Fibroblast of gingiva (primary cell): ENCODE results near the gene BIRC6.

Source experiments
- DNase-seq: peaks from one replicate; pipeline ENCODE4 v3.0.0-alpha.2; 2011; ENCODE audit warnings: low read depth

Gene BIRC6

GRCh38 chr2:32372519-32373182 is 15.8 kb downstream of the BIRC6 start:
- DNase-seq: no peak

GRCh38 chr2:32375228-32375892 is 18.5 kb downstream of the BIRC6 start:
- no peak for DNase-seq

- DNase-seq: no peak
Measured at GRCh38 chr2:32376756-32377155, 19.9 kb downstream of the BIRC6 start.

- DNase-seq: no peak
Measured at GRCh38 chr2:32377928-32378327, 21.1 kb downstream of the BIRC6 start.

- DNase-seq: no peak
Measured at GRCh38 chr2:32379352-32379751, 22.5 kb downstream of the BIRC6 start.

- DNase-seq: no peak
Measured at GRCh38 chr2:32383858-32384257, 27.0 kb downstream of the BIRC6 start.

- DNase-seq: peak; percentile 50
Measured at GRCh38 chr2:32384529-32384928, 27.7 kb downstream of the BIRC6 start.

- no peak for DNase-seq
Measured at GRCh38 chr2:32386739-32387138, 29.9 kb downstream of the BIRC6 start.

GRCh38 chr2:32399221-32399620 is 42.4 kb downstream of the BIRC6 start:
- no peak for DNase-seq

- DNase-seq: no peak
Measured at GRCh38 chr2:32402091-32402490, 45.3 kb downstream of the BIRC6 start.

GRCh38 chr2:32403782-32404181 is 47.0 kb downstream of the BIRC6 start:
- DNase-seq: no peak

- no peak for DNase-seq
Measured at GRCh38 chr2:32404691-32405090, 47.9 kb downstream of the BIRC6 start.

- no peak for DNase-seq
Measured at GRCh38 chr2:32416519-32416918, 59.7 kb downstream of the BIRC6 start.

GRCh38 chr2:32417659-32418058 is 60.8 kb downstream of the BIRC6 start:
- DNase-seq: no peak

GRCh38 chr2:32418778-32419177 is 62.0 kb downstream of the BIRC6 start:
- DNase-seq: peak; percentile 42

GRCh38 chr2:32422133-32422532 is 65.3 kb downstream of the BIRC6 start:
- no peak for DNase-seq

GRCh38 chr2:32423536-32423935 is 66.7 kb downstream of the BIRC6 start:
- no peak for DNase-seq

- no peak for DNase-seq
Measured at GRCh38 chr2:32424739-32425138, 67.9 kb downstream of the BIRC6 start.

- peak; percentile 73 for DNase-seq
Measured at GRCh38 chr2:32425719-32426141, 68.9 kb downstream of the BIRC6 start.

GRCh38 chr2:32427672-32428610 is 71.1 kb downstream of the BIRC6 start:
- no peak for DNase-seq

GRCh38 chr2:32430804-32431203 is 74.0 kb downstream of the BIRC6 start:
- no peak for DNase-seq

- DNase-seq: peak; percentile 3
Measured at GRCh38 chr2:32436150-32436549, 79.3 kb downstream of the BIRC6 start.

GRCh38 chr2:32442020-32442467 is 85.2 kb downstream of the BIRC6 start:
- DNase-seq: no peak
